ENCODE results near the gene TBC1D21. TPM values are rescaled to one million over a fixed set of nuclear protein-coding genes. Genes with fewer than 3 reads are reported as not detected.

TBC1D21 gene
- polyA plus RNA-seq, 1 donor (not counting 4 experiments of a cell fraction or from before 2014, with no cell fraction given) = not detected

DNA sequence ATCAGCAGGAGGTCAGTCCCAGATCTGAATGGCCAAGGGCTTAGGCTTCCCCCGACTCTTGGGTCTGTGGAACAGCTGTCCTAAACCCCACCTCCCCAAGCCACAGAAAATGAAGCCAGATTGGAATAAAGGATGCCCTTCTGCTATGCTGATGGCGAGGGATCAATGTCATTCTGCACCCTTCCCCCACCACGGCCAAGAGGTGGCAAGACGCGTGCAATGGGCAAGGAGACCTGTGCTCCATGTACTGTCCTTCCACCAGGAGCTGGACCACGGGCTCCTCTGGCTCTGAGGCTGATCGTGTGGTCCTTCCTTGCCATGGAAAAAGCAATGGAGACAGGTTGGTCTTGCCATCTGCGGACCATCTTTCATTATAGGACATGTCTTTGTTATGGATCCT lies 32.6 kb upstream of the TBC1D21 start:
- H3K4me3 ChIP-seq (ENCODE audit: control insufficient read depth in 2 of 3, extremely low read depth in 1 of 3, insufficient read depth in 2 of 3, low read depth in 1 of 3, low read length in 3 of 3) = no peak overlapping the region
- no peak overlapping the region for H3K4me2 ChIP-seq (ENCODE audit: control insufficient read depth, extremely low read depth, insufficient read depth, low read depth, low read length)
- peaks cover 24% of the 10 kb centered on the region for H3K27me3 ChIP-seq (ENCODE audit: control insufficient read depth, extremely low read depth, insufficient read depth, low read length)
- TF ChIP-seq, protein P1, sequence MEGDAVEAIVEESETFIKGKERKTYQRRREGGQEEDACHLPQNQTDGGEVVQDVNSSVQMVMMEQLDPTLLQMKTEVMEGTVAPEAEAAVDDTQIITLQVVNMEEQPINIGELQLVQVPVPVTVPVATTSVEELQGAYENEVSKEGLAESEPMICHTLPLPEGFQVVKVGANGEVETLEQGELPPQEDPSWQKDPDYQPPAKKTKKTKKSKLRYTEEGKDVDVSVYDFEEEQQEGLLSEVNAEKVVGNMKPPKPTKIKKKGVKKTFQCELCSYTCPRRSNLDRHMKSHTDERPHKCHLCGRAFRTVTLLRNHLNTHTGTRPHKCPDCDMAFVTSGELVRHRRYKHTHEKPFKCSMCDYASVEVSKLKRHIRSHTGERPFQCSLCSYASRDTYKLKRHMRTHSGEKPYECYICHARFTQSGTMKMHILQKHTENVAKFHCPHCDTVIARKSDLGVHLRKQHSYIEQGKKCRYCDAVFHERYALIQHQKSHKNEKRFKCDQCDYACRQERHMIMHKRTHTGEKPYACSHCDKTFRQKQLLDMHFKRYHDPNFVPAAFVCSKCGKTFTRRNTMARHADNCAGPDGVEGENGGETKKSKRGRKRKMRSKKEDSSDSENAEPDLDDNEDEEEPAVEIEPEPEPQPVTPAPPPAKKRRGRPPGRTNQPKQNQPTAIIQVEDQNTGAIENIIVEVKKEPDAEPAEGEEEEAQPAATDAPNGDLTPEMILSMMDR (optimal IDR thresholded peaks at IDR 0.05 in 1 of 3, IDR thresholded peaks at IDR 0.05 in 1 of 3, conservative IDR thresholded peaks at IDR 0.05 in 1 of 3; ENCODE audit: extremely low read depth in 1 of 3, insufficient read depth in 2 of 3, low read length in 3 of 3) = no peak
- no peak for TF ChIP-seq EZH2 (IDR thresholded peaks at IDR 0.05; ENCODE audit: low read length)
- DNase-seq (ENCODE audit: low read depth, low spot score) (no peak), FAIRE-seq (no peak)
- H3K9me1 ChIP-seq (ENCODE audit: control insufficient read depth, extremely low read depth, insufficient read depth, low read length) = no peaks in the 10 kb centered on the region
- dilution Hi-C loops (cut with MboI; ENCODE audit: extremely low pct_ligation_motif_present, low sequenced_read_pairs) = no loop called here
- H3K36me3 ChIP-seq (ENCODE audit: control insufficient read depth in 2 of 2, extremely low read depth in 1 of 2, insufficient read depth in 2 of 2, low read length in 2 of 2) = no peaks in the 10 kb centered on the region
- H2AFZ ChIP-seq (ENCODE audit: control insufficient read depth, low read length) = no peak overlapping the region
- no peak overlapping the region for H3K27ac ChIP-seq (ENCODE audit: control insufficient read depth, insufficient read depth, low read length)
- no peaks in the 10 kb centered on the region for H3K9me3 ChIP-seq (ENCODE audit: control insufficient read depth, low read depth, low read length)
- H3K9ac ChIP-seq (ENCODE audit: control insufficient read depth, extremely low read depth, insufficient read depth, low read length) = no peak overlapping the region
- H3K79me2 ChIP-seq (ENCODE audit: control insufficient read depth, insufficient read depth, low read length) = no peaks in the 10 kb centered on the region
- H3K4me1 ChIP-seq (ENCODE audit: control insufficient read depth, extremely low read depth, insufficient read depth, low read length) = no peaks in the 10 kb centered on the region
- H4K20me1 ChIP-seq (ENCODE audit: control insufficient read depth, extremely low read depth, insufficient read depth, low read length) = no peaks in the 10 kb centered on the region

DNA sequence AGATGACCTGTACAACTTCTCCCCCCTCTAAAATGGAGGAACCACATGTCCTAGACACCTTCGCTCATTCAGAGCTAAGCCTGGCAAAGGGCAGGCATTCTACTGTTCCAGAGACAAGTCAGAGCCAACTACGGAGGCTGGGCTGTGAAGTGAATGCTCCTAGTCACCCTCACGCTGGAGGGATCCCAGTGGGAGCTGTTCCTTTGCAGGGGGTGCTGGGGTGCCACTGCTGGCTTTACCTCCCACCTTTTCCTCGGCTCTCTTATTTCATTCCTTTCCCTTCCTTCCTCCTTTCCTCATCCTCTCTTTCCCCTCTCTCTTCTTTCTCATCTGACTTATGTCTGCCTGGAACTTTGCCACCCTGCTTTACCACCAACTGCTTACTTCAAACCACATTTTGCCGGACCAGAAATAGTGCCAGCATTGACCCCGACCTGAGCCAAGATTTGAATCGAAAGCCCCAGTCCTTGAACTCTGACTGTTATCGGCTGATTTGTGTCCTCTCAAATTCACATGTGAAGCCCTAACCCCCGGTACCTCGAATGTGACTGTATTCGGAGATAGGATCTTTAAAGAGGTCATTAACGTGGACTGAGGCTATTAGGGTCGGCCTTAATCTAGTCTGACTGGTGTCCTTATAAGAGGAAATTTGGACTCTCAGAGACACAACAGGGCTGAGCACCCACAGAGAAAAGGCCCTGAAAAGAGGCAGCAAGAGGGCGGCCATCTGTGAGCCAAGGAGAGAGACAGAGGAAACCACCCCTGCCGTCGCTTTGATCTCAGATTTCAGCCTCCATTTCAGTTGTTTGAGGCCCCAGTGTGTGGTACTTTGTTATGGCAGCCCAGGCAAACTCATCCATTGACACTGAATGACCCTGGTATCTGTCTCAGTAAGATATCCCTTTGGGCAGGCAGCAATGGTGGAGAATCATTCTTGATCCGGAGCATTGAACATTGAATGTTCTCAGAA lies 31.3 kb upstream of the TBC1D21 start:
- no peaks in the 10 kb centered on the region for H3K9me1 ChIP-seq (ENCODE audit: control insufficient read depth, extremely low read depth, insufficient read depth, low read length)
- no peaks in the 10 kb centered on the region for H3K4me1 ChIP-seq (ENCODE audit: control insufficient read depth, extremely low read depth, insufficient read depth, low read length)
- H3K27ac ChIP-seq (ENCODE audit: control insufficient read depth, insufficient read depth, low read length) = no peak overlapping the region
- H2AFZ ChIP-seq (ENCODE audit: control insufficient read depth, low read length) = no peak overlapping the region
- no peaks in the 10 kb centered on the region for H4K20me1 ChIP-seq (ENCODE audit: control insufficient read depth, extremely low read depth, insufficient read depth, low read length)
- H3K9me3 ChIP-seq (ENCODE audit: control insufficient read depth, low read depth, low read length) = no peaks in the 10 kb centered on the region
- DNase-seq (ENCODE audit: low read depth, low spot score) (no peak), FAIRE-seq (no peak)
- H3K27me3 ChIP-seq (ENCODE audit: control insufficient read depth, extremely low read depth, insufficient read depth, low read length) = peaks cover 24% of the 10 kb centered on the region
- no peak overlapping the region for H3K4me2 ChIP-seq (ENCODE audit: control insufficient read depth, extremely low read depth, insufficient read depth, low read depth, low read length)
- H3K36me3 ChIP-seq (ENCODE audit: control insufficient read depth in 2 of 2, extremely low read depth in 1 of 2, insufficient read depth in 2 of 2, low read length in 2 of 2) = no peaks in the 10 kb centered on the region
- no peak overlapping the region for H3K4me3 ChIP-seq (ENCODE audit: control insufficient read depth in 2 of 3, extremely low read depth in 1 of 3, insufficient read depth in 2 of 3, low read depth in 1 of 3, low read length in 3 of 3)
- dilution Hi-C loops (cut with MboI; ENCODE audit: extremely low pct_ligation_motif_present, low sequenced_read_pairs) = no loop called here
- H3K9ac ChIP-seq (ENCODE audit: control insufficient read depth, extremely low read depth, insufficient read depth, low read length) = no peak overlapping the region
- no peaks in the 10 kb centered on the region for H3K79me2 ChIP-seq (ENCODE audit: control insufficient read depth, insufficient read depth, low read length)
- TF ChIP-seq, protein P1 (optimal IDR thresholded peaks at IDR 0.05 in 1 of 3, IDR thresholded peaks at IDR 0.05 in 1 of 3, conservative IDR thresholded peaks at IDR 0.05 in 1 of 3; ENCODE audit: extremely low read depth in 1 of 3, insufficient read depth in 2 of 3, low read length in 3 of 3) = no peak
- no peak for TF ChIP-seq EZH2 (IDR thresholded peaks at IDR 0.05; ENCODE audit: low read length)
